ENCODE data around the gene QRICH2.
A peak's percentile ranks its signal among the peaks of the same experiment; 100 is the strongest.
"Not testable (repeated sequence)": the region's sequence is repeated elsewhere in the genome, so short reads cannot be mapped to it uniquely, and the experiment has no call there.

The QRICH2 gene, protein sequence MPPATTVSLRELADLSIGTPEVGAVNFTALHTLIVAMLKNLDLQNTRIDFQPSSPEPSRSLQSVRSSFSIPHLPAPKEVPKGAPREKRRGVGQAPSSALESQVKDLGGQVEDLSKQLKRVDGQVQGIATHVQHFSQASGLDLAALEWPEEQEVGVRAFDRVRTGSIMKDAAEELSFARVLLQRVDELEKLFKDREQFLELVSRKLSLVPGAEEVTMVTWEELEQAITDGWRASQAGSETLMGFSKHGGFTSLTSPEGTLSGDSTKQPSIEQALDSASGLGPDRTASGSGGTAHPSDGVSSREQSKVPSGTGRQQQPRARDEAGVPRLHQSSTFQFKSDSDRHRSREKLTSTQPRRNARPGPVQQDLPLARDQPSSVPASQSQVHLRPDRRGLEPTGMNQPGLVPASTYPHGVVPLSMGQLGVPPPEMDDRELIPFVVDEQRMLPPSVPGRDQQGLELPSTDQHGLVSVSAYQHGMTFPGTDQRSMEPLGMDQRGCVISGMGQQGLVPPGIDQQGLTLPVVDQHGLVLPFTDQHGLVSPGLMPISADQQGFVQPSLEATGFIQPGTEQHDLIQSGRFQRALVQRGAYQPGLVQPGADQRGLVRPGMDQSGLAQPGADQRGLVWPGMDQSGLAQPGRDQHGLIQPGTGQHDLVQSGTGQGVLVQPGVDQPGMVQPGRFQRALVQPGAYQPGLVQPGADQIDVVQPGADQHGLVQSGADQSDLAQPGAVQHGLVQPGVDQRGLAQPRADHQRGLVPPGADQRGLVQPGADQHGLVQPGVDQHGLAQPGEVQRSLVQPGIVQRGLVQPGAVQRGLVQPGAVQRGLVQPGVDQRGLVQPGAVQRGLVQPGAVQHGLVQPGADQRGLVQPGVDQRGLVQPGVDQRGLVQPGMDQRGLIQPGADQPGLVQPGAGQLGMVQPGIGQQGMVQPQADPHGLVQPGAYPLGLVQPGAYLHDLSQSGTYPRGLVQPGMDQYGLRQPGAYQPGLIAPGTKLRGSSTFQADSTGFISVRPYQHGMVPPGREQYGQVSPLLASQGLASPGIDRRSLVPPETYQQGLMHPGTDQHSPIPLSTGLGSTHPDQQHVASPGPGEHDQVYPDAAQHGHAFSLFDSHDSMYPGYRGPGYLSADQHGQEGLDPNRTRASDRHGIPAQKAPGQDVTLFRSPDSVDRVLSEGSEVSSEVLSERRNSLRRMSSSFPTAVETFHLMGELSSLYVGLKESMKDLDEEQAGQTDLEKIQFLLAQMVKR (N-terminal part only)

DNA sequence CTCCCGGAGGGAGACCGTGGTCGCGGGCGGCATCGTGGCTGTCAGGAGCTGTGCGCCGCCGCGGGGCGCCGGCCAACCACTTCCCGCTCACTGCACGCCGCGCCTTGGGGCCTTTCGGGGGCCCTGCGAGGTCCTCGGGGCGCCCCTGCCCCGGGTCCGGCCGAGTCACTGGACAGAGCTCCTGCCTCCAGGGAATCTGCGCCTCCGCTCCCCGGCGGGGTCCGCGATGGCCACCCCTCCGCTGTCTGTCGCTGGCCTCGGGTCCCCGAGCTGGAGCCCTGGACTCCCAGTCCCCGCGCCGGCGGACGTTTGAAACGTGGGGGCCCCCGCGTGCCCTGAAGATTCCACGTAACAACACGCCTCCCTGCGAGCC is at the start of gene QRICH2:
Gene QRICH2 (minus strand): TSS at position 311 of the 373 bp plus-strand sequence. CDS start 278 bp downstream, at position 33.
- DNase-seq, result no peak

DNA sequence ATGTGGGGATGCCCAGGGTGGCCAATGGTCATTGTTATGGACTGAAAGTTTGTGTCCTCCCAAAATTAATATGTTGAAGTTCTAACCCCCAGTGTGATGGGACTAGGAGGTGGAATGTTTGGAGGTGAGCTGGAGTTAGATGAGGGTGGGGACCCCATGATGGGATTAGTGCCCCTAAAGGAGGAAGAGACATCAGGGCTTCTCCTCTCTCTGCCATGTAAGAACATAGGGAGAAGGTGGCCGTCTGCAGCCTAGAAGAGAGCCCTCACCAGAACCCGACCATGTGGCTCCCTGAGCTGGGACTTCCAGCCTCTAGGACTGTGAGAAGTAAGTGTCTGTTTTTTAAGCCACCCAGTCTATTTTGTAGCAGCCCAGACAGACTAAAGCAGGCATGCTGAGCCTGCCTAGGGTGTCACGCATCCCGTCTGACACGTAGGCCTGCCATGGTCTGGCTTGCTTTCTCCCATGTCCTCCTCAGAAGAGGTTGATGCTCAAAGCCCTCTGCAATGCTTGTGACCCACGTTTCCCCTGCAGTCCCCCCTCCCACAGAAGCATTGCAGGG is 49.6 kb upstream of the QRICH2 start:
- DNase-seq, result no peak

DNA sequence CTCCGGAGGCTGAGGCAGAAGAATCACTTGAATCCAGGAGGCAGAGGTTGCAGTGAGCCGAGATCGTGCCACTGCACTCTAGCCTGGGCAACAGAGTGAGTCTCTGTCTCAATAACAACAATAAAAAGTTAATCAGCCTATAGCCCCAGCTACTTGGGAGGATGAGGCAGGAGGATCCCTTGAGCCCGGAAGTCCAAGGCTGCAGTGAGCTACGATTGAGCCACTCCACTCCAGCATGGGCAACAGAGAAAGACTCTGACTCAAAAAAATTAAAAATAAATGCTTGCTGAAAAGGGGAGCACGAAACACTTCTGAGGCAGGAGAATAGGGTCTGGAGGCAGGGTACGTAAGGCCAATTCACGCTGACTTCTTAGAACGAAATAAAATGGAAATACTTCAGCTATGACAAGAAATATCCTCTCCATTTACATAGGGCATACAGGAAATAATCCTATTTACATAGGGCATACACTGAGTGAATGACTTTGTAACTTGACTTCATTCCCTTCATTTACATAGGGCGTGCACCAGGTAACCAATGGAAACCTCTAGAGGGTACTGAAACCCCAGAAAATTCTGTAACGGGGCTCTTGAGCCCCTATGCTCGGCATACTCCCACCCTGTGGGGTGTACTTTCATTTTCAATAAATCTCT is 48.9 kb upstream of the QRICH2 start:
- DNase-seq, result no peak

DNA sequence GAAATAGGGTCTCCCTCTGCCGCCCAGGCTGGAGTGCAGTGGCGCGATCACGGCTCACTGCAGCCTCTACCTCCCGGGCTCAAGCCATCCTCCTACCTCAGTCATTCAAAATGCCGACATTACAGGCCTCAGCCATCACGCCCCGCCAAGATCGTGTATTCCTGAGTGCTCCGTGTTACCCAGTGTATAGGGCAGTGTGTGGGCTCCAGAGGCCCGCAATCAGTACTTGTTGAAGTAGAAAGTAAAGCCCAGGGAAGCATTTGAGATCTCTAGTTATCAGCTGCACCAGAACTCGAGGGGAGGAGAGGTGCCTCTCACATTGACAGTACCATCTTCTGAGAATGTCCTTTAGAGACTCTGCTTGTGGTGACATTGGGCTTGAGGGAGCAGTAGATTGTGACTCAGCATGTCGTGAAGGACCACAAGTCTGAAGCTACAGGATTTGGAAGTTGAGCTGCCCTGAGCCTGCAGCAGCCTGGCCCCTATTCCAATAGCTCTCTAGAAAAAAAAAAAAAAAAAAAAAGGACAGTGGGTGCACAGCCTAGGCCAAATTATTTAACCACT is 46.8 kb upstream of the QRICH2 start:
- DNase-seq, result no peak

DNA sequence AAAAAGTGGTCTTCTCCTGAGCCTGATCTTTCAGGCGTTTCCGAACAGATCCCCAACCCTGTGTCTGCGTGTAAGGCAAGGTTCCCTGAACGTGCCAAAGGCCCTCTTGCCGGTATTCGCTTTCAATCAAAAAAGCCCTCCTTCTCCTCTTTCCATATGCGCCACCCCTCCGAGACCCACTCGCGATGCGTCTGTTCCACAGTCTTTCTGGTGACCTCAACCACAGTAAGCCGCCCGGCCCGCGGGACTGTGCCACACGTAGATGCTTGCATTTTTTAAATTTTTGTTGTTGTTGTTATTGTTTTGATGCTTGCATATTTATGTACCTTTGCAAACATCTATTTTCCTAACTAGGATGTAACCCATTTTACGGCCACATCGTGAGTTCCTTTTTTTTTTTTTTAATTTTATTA is 46.2 kb upstream of the QRICH2 start:
- no peak for DNase-seq

DNA sequence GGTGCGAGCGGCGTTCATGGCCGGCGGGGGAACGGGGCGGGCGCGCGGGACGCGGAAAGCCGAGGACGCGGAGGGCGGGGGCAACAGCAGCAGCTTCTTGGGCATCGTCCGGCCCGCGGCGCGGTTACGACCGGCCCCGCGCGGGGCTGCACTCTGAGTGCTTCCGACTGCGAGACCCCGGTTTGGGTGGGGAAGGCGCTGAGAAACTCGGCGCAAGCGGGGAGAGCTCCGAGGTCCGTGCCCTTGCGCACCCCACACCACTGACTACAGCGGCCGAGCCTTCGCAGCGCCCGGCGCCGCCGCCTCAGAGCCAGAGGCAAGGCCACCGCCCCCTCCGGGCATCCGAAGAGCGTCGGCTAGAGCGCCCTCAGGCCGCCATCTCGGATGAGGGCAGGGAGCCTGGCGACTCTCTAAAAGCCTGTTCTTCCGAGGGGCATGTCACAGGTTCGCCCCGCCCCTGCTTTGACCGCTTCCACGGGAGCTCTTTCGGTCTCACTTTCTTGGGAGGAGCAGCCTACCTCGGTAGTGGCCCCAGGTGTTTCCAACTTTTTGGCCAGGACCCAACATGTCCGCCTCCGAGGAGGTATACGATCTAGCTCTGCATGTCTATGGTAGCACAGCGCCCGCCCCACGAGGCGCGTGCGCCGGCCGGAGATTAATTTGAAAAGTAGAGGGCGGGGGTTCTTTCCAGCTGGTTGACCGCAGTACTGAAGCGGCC is 45.7 kb upstream of the QRICH2 start, which contains the start of gene PRPSAP1:
Gene PRPSAP1 (minus strand): TSS at position 318 of the 718 bp plus-strand sequence. CDS start 213 bp downstream, at position 105.
- peak; percentile 98 for DNase-seq

DNA sequence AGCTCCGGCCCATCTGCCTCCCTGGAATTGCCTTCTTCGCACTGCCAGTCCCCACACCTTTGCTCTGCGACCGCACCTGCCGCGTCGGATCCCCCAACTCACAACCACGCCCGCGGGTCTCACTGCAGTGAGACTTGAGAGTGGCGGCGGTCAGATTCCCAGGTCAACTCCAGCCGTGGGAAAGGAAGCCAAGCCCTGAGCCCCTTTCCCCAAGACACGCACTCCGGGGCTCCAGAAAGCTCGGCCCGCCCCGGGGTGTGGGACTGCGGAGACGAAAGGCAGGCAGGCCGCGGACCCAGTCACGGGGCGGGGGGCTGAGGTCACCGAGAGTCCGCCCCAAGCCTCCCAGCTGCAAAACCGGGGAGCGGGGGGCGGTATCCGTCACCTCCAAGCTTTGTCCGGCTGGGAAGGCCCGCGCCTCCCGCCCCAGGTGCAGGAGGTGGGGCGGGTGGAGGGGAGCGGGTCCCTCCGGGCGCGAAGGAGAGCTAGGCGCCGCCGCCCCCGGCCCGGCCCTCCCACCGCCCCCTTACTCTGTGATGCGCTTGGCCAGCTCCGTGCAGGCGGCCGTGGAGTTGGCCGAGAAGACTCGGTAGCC is 45.0 kb upstream of the QRICH2 start:
- peak; percentile 64 for DNase-seq

DNA sequence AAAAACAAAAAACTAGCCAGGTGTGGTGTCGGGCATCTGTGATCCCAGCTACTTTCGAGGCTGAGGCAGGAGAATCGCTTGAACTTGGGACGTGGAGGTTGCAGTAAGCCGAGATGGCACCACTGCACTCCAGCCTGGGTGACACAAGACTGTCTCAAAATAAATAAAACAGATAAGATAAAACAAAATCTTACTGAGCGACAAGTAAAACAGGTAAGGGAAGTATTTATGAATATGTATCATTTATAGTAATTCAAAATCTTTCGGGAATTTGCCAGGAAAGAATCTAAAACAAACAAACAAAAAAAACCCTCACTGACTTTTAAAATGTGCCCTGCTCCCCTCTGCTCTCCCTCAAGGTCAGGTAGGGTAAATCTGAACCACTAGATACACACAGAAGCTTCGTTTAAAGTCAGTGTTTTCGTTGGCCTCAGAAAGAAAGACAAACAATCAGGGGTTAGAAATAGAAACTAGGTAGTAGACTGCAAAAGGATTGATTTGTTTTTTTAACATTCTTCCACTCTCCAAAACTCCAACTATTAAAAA is 43.5 kb upstream of the QRICH2 start:
- no peak for DNase-seq

DNA sequence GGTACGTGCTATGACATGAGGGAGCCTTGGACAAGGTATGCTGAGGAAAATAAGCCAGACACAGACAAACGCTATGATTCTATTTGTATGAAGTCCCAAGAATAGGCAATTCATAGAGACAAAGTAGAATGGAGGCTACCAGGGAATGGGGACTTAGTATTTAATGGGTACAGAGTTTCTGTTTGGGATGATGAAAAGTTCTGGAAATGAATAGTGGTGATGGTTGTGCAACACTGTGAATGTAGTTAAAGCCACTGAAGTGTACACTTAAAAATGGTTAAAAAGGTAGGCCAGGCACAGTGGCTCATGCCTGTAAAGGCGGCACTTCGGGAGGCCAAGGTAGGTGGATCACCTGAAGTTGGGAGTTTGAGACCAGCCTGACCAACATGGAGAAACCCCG is 42.4 kb upstream of the QRICH2 start:
- no peak for DNase-seq

DNA sequence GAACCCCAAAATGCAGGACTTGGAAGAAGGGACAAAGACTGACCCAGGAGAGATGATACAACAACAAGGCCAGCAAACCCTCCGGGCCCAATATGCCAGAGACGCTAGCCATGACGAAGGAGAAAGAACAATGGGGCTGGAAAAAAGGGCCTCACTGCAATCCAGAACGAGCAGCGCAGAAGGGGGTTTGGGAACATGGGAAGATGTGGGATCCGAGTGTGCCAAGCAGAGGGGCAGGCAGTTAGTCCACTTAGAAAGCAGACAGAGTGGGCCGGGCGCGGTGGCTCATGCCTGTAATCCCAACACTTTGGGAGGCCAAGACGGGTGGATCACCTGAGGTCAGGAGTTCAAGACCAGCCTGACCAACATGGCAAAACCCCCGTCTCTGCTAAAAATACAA is 38.9 kb upstream of the QRICH2 start:
- DNase-seq, result not testable (repeated sequence)

DNA sequence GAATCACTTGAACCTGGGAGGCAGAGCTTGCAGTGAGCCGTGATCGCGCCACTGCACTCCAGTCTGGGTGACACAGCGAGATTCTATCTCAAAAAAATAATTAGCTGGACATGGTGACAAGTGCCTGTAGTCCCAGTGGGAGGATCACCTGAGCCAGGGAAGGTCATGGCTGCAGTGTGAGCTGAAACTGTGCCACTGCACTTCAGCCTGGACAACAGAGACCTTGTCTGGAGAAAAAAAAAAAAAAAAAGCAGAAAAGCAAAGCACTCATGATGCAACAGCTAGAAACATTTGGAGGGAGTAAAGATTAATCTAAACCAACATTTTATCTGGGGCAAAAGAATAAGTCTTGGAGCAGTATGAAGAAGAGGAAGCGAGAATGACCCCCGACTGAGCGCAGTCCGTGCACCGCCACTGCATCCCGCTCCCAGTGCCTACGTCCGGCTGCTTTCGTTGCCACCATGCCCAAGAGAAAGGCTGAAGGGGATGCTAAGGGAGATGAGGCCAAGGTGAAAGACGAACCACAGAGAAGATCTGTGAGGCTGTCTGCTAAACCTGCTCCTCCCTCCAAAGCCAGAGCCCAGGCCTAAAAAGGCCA is 37.4 kb upstream of the QRICH2 start:
- DNase-seq, result no peak

DNA sequence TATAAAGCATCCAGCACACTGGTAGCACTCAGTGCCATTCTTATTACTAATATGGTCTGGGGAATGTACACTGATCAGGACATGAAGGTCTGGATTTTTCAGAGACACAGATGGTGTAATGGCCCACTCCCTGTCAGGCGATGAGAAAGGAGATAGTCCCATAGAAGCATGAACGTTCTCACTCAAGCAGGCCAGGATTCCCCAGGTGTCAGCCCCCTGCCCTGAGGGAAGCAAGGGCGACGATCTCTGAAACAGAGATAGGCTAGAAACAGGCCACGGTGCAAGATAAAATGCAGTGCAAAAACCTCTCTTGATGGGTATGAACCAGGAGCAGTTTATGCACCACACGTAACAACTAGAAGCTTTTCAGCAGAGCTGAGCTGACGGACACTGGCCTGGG is 35.0 kb upstream of the QRICH2 start:
- no peak for DNase-seq

DNA sequence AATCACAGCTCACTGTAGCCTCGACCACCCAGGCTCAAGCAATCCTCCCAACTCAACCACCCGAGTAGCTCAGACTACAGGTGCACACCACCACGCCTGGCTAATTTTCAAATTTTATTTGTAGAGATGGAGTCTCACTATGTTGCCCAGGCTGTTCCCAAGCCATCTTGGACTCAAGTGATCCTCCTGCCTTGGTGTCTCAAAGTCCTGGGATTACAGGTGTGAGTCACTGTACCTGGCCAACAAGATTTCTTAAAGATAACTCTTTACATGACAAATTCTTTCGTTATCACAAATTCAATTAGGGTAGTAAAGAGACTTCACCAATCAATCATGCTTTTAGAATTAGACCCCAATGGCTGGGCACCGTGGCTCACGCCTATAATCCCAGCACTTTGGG is 33.2 kb upstream of the QRICH2 start:
- DNase-seq, result no peak

DNA sequence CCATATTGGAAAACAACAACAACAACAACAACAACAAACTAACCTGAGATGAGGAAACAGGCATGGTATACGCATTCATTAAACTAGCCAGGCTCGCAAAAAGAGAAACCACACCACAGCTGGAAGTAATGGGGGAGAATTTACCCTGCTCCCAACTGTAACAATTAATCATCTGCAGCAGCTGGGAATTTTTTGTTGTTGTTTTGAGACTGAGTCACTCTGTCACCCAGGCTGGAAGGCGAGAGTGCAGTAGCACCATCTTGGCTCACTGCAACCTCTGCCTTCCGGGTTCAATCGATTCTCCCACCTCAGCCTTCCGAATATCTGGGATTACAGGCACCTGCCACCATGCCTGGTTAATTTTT is 29.3 kb upstream of the QRICH2 start:
- DNase-seq, result no peak

DNA sequence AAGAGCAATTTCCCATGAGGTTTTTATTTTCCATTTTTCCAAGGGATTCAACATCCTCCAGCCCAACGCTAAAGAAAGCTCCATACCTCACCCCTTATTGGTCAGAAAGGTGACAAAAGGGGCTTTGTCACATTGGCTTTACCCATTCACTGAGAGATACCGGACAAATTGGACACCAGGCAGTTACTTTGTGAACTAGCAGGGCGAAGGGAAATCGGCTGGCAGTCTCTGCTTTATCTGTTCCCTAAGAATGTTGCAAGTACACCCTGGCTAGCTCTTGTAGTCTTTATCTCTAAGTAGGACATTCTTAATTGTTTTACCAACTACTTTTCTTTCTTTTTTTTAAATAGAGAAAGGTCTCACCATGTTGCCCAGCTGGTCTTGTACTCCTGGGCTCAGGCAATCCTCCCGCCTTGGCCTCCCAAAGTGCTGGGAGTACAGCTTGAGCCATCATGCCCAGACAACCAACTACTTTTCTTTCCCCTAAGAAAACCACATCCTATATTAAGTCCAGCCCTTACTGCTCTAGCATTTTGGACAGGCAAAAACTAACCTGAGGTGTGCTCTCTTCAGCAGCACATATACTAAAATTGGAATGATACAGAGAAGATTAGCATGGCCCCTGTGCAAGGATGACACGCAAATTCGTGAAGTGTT is 28.8 kb upstream of the QRICH2 start:
- DNase-seq, result no peak

DNA sequence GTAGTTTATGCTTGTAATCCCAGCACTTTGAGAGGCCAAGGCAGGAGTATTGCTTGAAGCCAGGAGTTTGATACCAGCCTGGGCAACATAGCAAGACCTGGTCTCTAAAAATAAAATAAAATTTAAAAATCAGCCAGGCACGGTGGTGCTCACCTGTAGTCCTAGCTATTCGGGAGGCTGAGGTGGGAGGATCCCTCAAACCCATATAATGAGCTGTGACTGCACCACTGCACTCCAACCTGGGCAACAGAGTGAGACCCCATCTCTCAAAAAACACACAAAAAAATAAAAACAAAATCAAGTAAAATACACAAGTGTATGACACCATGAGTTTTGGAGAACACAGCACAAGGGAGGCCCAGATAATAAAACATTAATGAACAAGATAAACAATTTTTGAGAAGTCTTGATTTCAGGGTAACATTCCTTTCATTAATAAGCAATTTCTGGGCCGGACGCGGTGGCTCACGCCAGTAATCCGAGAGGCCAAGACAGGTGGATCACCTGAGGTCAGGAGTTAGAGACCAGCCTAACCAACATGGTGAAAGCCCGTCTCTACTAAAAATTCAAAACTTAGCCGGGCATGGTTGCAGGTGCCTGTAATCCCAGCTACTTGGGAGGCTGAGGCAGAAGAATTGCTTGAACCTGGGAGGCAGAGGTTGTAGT is 27.8 kb upstream of the QRICH2 start:
- no peak for DNase-seq

DNA sequence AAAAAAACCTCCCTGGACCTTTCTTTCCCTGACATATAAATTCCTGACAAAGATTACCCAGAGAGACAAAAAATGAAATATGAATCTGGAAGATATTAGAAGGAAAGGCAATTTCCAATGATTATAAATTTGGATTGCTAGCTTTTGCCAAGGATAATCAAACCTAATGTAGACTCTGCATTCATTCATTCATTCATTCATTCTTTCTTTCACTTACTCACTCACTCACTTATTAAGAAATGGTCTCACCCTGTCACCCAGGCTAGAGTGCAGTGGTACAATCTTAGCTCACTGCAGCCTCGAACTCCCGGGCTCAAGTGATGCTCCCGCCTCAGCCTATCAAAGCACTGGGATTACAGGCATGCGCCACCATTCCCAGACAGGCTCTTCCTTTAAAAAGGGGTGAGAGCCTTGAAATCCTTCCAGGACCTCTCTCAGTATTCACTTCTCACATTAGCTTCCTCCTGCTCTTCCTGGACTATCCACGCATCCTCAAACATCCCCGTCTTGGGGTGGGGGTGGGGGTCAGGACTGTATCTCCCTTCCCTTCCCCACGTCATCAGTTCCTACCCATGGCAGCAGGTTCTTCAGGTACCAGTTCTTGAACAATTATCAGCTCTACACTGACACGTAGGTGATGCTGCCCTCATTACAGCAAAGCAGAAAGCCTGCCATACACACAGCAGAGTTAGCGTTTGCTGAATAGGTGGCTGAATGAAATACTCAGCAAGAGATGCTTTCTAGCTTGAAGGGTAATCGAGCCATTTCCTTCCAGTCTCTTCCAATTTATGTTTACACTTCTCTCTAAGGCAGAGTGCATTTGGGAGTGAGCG is 25.8 kb upstream of the QRICH2 start:
- DNase-seq, result no peak

DNA sequence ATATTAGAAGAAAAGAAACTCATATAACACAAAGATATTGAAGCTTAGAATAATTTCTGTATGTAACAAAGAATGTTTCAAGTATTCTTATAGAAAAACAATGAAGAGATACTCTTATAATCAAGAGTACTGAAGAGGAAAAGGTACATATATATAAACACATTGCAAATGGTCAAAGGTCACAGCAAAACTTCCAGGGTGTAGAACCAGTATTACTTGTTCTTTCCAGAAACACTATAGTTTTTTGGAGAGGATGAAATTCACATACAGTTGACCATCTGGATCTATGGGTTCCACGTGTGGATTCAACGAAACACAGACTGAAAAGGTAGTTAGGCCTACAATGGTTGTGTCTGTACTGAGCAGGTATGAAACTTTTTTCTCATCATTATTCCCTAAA is 23.0 kb upstream of the QRICH2 start:
- DNase-seq, result no peak

Measured in NCI-H69 (cell line).